Loucy (cell line): ENCODE measurements around the gene NSUN5.

Experiments used
- H2AFZ ChIP-seq: fragments of 200-600 bp; sonication (generic); 2 replicates; pipeline ENCODE4 v1.6.0; 2016; ENCODE audit warnings: antibody characterized with exemption, mild to moderate bottlenecking, low read length, moderate library complexity
- H3F3A ChIP-seq: fragments of 200-600 bp; 2 replicates; pipeline ENCODE4 v1.6.0; 2016; ENCODE audit warnings: antibody characterized with exemption, low read depth, mild to moderate bottlenecking
- H3K27me3 ChIP-seq: fragments of 200-600 bp; sonication (generic); 2 replicates; pipeline ENCODE4 v1.6.1; 2014; ENCODE audit warnings: low read length, mild to moderate bottlenecking; ENCODE audit not compliant: insufficient read depth, poor library complexity, severe bottlenecking
- H3K36me3 ChIP-seq: fragments of 200-600 bp; sonication (generic); 2 replicates; pipeline ENCODE4 v1.6.1; 2016; ENCODE audit warnings: low read length; ENCODE audit not compliant: insufficient read depth
- H3K4me1 ChIP-seq: fragments of 200-600 bp; sonication (generic); 2 replicates; pipeline ENCODE4 v1.5.1; 2014; ENCODE audit warnings: low read length, mild to moderate bottlenecking; ENCODE audit not compliant: insufficient read depth, poor library complexity, severe bottlenecking
- H3K4me2 ChIP-seq: fragments of 200-600 bp; sonication (generic); 2 replicates; pipeline ENCODE4 v1.6.0; 2014; ENCODE audit warnings: antibody characterized with exemption, low read length, low read depth, mild to moderate bottlenecking; ENCODE audit not compliant: poor library complexity, severe bottlenecking
- H3K4me3 ChIP-seq: fragments of 200-600 bp; sonication (generic); 2 replicates; pipeline ENCODE4 v1.5.1; 2014; ENCODE audit warnings: low read length, mild to moderate bottlenecking, mixed read lengths; ENCODE audit not compliant: poor library complexity, severe bottlenecking
- H3K79me2 ChIP-seq: fragments of 200-600 bp; sonication (generic); 2 replicates; pipeline ENCODE4 v1.6.1; 2014; ENCODE audit warnings: low read length; ENCODE audit not compliant: insufficient read depth
- H3K9ac ChIP-seq: fragments of 200-600 bp; sonication (generic); 2 replicates; pipeline ENCODE4 v1.6.0; 2014; ENCODE audit warnings: mild to moderate bottlenecking, low read depth, low read length, moderate library complexity; ENCODE audit not compliant: poor library complexity, severe bottlenecking
- H3K9me2 ChIP-seq: fragments of 200-600 bp; sonication (generic); replicated peaks from 2 replicates; pipeline ENCODE4 v1.6.1; 2016; ENCODE audit warnings: low read depth, low read length, mixed read lengths
- H3K9me3 ChIP-seq: fragments of 200-600 bp; sonication (generic); 2 replicates; pipeline ENCODE4 v1.6.1; 2014; ENCODE audit warnings: mild to moderate bottlenecking, antibody characterized with exemption, low read length, low read depth; ENCODE audit not compliant: insufficient read depth
- H4K20me1 ChIP-seq: fragments of 200-600 bp; sonication (generic); 2 replicates; pipeline ENCODE4 v1.6.0; 2014; ENCODE audit warnings: antibody characterized with exemption, low read length, mild to moderate bottlenecking; ENCODE audit not compliant: insufficient read depth, poor library complexity, severe bottlenecking
- CTCF ChIP-seq: fragments of 200-600 bp; sonication (generic); conservative IDR thresholded peaks from 2 replicates; pipeline ENCODE4 v1.5.1; 2014; ENCODE audit warnings: mild to moderate bottlenecking, antibody characterized with exemption, low read length
- EZH2phosphoT487 ChIP-seq: fragments of 200-600 bp; IDR thresholded peaks from 2 replicates; pipeline ENCODE4 v1.6.1; 2018; ENCODE audit warnings: antibody characterized with exemption, mild to moderate bottlenecking, moderate library complexity, borderline replicate concordance

The NSUN5 gene

GRCh38 chr7:73354196-73354595, 45.6 kb upstream of the NSUN5 start:
- H3K79me2 ChIP-seq: no peaks in the 10 kb centered on the region
- H3K9me2 ChIP-seq: no peaks in the 10 kb centered on the region
- TF ChIP-seq EZH2phosphoT487: no peak
- TF ChIP-seq CTCF: no peak
- H3K4me3 ChIP-seq: no peak overlapping the region
- no peaks in the 10 kb centered on the region for H4K20me1 ChIP-seq
- H2AFZ ChIP-seq: no peak overlapping the region
- H3K9ac ChIP-seq: no peak overlapping the region
- no peaks in the 10 kb centered on the region for H3K27me3 ChIP-seq
- H3F3A ChIP-seq: no peaks in the 10 kb centered on the region
- H3K9me3 ChIP-seq: no peaks in the 10 kb centered on the region; the same call in 1 of the 2 replicates
- no peak overlapping the region for H3K4me2 ChIP-seq
- no peaks in the 10 kb centered on the region for H3K4me1 ChIP-seq
- H3K36me3 ChIP-seq: no peaks in the 10 kb centered on the region

- Histone ChIP-seq H3K9me3 (no peaks in the 10 kb centered on the region; the same call in 1 of the 2 replicates), H3K4me2 (no peak overlapping the region), H3K4me1 (no peaks in the 10 kb centered on the region), H3K36me3 (no peaks in the 10 kb centered on the region), H3K4me3 (no peak overlapping the region), H3K79me2 (no peaks in the 10 kb centered on the region), H3K9ac (no peak overlapping the region), H3K27me3 (no peaks in the 10 kb centered on the region), H4K20me1 (no peaks in the 10 kb centered on the region), H3K9me2 (no peaks in the 10 kb centered on the region), H2AFZ (no peak overlapping the region), H3F3A (no peaks in the 10 kb centered on the region)
- TF ChIP-seq EZH2phosphoT487 (no peak), CTCF (no peak)
Measured at GRCh38 chr7:73353243-73353642, 44.6 kb upstream of the NSUN5 start.

- no peaks in the 10 kb centered on the region for H3K27me3 ChIP-seq
- H3K4me2 ChIP-seq: no peak overlapping the region
- TF ChIP-seq CTCF (no peak), EZH2phosphoT487 (no peak)
- H3K9me3 ChIP-seq: no peaks in the 10 kb centered on the region; the same call in 1 of the 2 replicates
- no peaks in the 10 kb centered on the region for H3K4me1 ChIP-seq
- H4K20me1 ChIP-seq: no peaks in the 10 kb centered on the region
- no peaks in the 10 kb centered on the region for H3K79me2 ChIP-seq
- H3K9ac ChIP-seq: no peak overlapping the region
- no peak overlapping the region for H3K4me3 ChIP-seq
- no peaks in the 10 kb centered on the region for H3K36me3 ChIP-seq
- H2AFZ ChIP-seq: no peak overlapping the region
- no peaks in the 10 kb centered on the region for H3F3A ChIP-seq
- H3K9me2 ChIP-seq: no peaks in the 10 kb centered on the region
Measured at GRCh38 chr7:73352784-73353183, 44.2 kb upstream of the NSUN5 start.
